CD4-positive, alpha-beta T cell treated with Interferon gamma for 1 hour (primary cell): ENCODE measurements around the gene TRAPPC3.
"Not testable (repeated sequence)": the region's sequence is repeated elsewhere in the genome, so short reads cannot be mapped to it uniquely, and the experiment has no call there.

Experiments used
- DNase-seq: peaks from one replicate; pipeline ENCODE4 v3.0.0-alpha.2; 2020

TRAPPC3 gene

GRCh38 chr1:36166136-36166535, 16.9 kb upstream of the TRAPPC3 start:
- no peak for DNase-seq

GRCh38 chr1:36165145-36165544, 15.9 kb upstream of the TRAPPC3 start:
- no peak for DNase-seq

GRCh38 chr1:36164361-36164760, 15.1 kb upstream of the TRAPPC3 start:
- DNase-seq, result no peak

GRCh38 chr1:36163426-36163825, 14.1 kb upstream of the TRAPPC3 start:
- DNase-seq, result no peak

GRCh38 chr1:36162680-36163239, 13.5 kb upstream of the TRAPPC3 start:
- DNase-seq, result no peak

- DNase-seq, result peak; percentile 65
Observed at GRCh38 chr1:36161641-36162531, 12.6 kb upstream of the TRAPPC3 start.

GRCh38 chr1:36160949-36161485, 11.7 kb upstream of the TRAPPC3 start:
- DNase-seq, result peak; percentile 66

GRCh38 chr1:36160388-36160948, 11.2 kb upstream of the TRAPPC3 start:
- DNase-seq, result no peak

GRCh38 chr1:36159614-36160387, 10.5 kb upstream of the TRAPPC3 start:
- DNase-seq, result no peak

GRCh38 chr1:36158827-36159252, 9.6 kb upstream of the TRAPPC3 start:
- DNase-seq, result not testable (repeated sequence)

- DNase-seq, result no peak
Observed at GRCh38 chr1:36157973-36158826, 8.9 kb upstream of the TRAPPC3 start.

GRCh38 chr1:36157115-36157903, 8.0 kb upstream of the TRAPPC3 start:
- DNase-seq, result no peak

GRCh38 chr1:36156329-36157114, 7.2 kb upstream of the TRAPPC3 start:
- peak; percentile 41 for DNase-seq

GRCh38 chr1:36155408-36156328, 6.4 kb upstream of the TRAPPC3 start, which contains the start of gene MAP7D1:
TSS of gene MAP7D1 (plus strand) at chr1:36156160. CDS start at chr1:36156418, 258 bp downstream.
- peak; percentile 82 for DNase-seq

GRCh38 chr1:36154765-36155407, 5.6 kb upstream of the TRAPPC3 start:
- DNase-seq, result no peak

GRCh38 chr1:36154335-36154734, 5.0 kb upstream of the TRAPPC3 start:
- DNase-seq, result no peak

- no peak for DNase-seq
Observed at GRCh38 chr1:36153476-36153875, 4.2 kb upstream of the TRAPPC3 start.

GRCh38 chr1:36151845-36152203, 2.5 kb upstream of the TRAPPC3 start:
- peak; percentile 57 for DNase-seq
